GM12891 (cell line): ENCODE results near the gene BTD.

ENCODE experiments used
- POLR2A ChIP-seq: IDR thresholded peaks from 2 replicates; pipeline ENCODE4 v1.6.1; 2011; ENCODE audit warnings: low read depth, low read length, control low read depth
- POLR2AphosphoS5 ChIP-seq: IDR thresholded peaks from 2 replicates; pipeline ENCODE4 v1.6.1; 2011; ENCODE audit warnings: low read depth, low read length, control low read depth
- POU2F2 ChIP-seq: IDR thresholded peaks from 2 replicates; pipeline ENCODE4 v1.6.1; 2011; ENCODE audit warnings: low read depth, mild to moderate bottlenecking, control low read depth, low read length, moderate library complexity
- TAF1 ChIP-seq: IDR thresholded peaks from 2 replicates; pipeline ENCODE4 v1.6.1; 2011; ENCODE audit warnings: low read depth, low read length, control low read depth

- no peak for TF ChIP-seq TAF1
- TF ChIP-seq POLR2A: no peak
- no peak for TF ChIP-seq POU2F2
- no peak for TF ChIP-seq POLR2AphosphoS5
These were observed 8.6 kb upstream of the BTD start for GRCh38 chr3:15592968-15593367.
